Omental fat pad (tissue), 4 donors: ENCODE measurements around the gene PRICKLE1. TPM values are rescaled to one million over a fixed set of nuclear protein-coding genes. Genes with fewer than 3 reads are reported as not detected.

Experiments used
- ATAC-seq: fragments of 150-250 bp; one replicate; pipeline ENCODE4 v1.9.1; 2016; ENCODE audit warnings: mild to moderate bottlenecking, moderate library complexity; ENCODE audit not compliant: low FRiP score
- DNase-seq: peaks from one replicate; pipeline ENCODE4 v3.0.0-alpha.2; 2019; ENCODE audit warnings: low spot score
- total RNA-seq, 4 donors: library from RNA; depleted of rRNA; stranded (reverse); fragments of >200 nt; gene quantifications; one replicate each; pipeline ENCODE4 v1.1.0, GENCODE V29; 2016
- TF ChIP-seq, protein P1 (sequence below), 3 donors: fragments of 450-650 bp; IDR thresholded peaks; one replicate each; pipeline ENCODE4 v1.5.1; 2016 to 2017; ENCODE audit warnings: antibody characterized with exemption in 3 of 3, mild to moderate bottlenecking in 3 of 3, moderate library complexity in 2 of 3

PRICKLE1 gene
- total RNA-seq, 4 donors from 2014 or later: 7.2 to 10.9 (median 9.3) TPM

DNA sequence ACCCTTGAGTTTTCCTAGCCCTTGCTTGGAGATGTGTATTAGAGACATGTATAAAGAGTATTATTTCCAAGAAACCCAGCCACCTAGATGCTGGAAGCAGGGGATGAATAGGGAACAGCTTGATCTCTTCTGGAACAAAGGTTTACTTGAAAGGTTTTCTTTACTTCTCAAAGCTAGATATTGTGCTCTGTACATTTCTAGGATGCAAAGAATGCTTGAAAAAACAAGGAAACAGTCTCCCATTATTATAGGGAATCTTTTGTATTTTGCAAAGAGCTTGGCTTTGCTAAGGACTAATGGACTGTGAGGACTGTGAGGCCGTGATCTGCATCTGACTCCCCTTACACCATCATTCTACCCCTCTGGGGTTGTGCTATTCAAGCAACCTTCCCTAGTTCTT lies 77.9 kb downstream of the PRICKLE1 start:
- TF ChIP-seq, protein P1, sequence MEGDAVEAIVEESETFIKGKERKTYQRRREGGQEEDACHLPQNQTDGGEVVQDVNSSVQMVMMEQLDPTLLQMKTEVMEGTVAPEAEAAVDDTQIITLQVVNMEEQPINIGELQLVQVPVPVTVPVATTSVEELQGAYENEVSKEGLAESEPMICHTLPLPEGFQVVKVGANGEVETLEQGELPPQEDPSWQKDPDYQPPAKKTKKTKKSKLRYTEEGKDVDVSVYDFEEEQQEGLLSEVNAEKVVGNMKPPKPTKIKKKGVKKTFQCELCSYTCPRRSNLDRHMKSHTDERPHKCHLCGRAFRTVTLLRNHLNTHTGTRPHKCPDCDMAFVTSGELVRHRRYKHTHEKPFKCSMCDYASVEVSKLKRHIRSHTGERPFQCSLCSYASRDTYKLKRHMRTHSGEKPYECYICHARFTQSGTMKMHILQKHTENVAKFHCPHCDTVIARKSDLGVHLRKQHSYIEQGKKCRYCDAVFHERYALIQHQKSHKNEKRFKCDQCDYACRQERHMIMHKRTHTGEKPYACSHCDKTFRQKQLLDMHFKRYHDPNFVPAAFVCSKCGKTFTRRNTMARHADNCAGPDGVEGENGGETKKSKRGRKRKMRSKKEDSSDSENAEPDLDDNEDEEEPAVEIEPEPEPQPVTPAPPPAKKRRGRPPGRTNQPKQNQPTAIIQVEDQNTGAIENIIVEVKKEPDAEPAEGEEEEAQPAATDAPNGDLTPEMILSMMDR (IDR thresholded peaks at IDR 0.05): no peak
- ATAC-seq (no peak), DNase-seq (no peak)

DNA sequence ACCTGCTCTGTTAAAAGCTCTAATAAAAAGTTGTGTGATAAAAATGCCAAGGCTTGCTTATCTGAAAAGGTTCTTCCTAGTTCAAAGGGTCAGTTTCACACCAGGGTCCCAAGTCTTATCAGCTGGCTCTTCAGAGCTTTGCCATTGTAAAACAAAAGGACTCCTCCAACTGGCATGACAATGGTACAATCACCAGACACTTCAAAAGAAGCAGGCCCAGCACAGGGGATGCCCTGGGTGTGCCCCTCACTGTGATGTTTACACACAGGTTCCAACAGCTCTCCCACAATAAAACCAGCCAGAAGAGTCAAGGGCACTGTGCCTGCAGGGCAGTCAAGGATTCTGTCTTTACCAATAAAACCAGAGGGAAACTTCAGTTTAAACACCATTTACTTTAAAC lies 78.7 kb downstream of the PRICKLE1 start:
- DNase-seq (no peak), ATAC-seq (no peak)
- TF ChIP-seq, protein P1 (IDR thresholded peaks at IDR 0.05): no peak

DNA sequence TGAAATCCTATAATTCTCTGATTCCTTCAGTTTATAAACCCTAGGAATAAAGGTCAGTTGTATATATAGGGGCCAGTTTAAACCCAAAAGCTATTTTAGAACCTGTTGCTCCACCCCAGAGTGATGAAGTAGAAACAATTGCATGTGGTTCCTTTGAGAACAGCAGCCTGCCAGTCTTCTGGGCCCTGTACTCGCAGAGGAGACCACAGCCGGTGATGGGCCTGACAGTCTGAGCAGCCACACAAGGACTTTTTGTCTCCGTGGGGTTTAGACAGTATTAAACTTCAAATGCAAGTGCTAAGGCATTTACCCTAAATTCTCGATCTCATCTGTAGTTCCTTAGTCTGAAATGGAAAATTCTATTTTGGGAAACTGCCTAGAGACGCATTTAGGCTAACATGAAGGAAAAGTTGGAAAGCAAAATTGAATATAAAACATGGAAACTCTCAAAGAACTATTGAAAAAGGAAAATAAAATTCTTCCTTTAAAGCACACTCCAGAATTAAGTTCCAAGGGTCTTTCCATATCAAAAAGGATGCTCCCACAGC lies 80.6 kb downstream of the PRICKLE1 start:
- ATAC-seq: no peak
- TF ChIP-seq, protein P1 (IDR thresholded peaks at IDR 0.05): no peak

DNA sequence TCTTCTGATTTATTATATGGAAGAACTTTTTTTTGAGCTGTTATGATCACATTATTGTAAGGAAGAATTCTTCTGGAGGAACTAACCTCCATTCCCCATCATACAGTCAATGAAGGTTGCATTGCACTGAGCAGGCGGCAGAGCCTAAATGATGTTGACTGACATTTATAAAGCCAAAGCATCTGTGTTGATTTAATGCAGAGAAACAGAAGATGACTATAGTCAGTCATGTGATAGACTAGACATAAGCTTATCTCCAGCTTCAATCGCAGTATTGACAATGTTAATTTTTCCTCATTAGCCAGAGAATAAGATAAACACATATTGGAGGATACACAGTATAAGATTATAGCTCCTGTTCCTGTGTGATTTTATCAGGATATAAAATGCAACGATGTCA lies 82.0 kb downstream of the PRICKLE1 start:
- ATAC-seq: no peak
- TF ChIP-seq, protein P1 (IDR thresholded peaks at IDR 0.05): no peak

More for the DNA sequence above, 80.6 kb downstream of the PRICKLE1 start:
- no peak for DNase-seq

DNA sequence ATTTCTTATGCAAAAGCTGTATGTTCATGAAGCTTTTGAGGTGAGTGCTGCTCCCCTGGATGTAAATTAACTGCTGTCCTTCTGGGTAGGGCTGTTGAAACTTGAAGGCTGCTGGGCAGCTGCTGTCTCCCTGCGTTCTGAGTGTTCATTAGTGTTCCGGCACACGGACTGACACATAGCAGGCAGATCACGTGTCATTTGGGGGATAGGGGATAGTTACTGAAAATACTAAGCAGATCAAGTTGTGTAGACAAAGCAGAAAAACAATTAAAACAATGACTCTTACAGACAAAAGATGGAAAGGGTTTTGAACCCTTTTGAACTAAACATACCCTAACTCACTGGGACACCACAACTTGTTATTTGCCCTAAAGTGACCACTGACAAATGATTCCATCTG lies 82.5 kb downstream of the PRICKLE1 start:
- no peak for ATAC-seq
- DNase-seq: no peak
- TF ChIP-seq, protein P1 (IDR thresholded peaks at IDR 0.05): no peak

More for the DNA sequence above, 82.0 kb downstream of the PRICKLE1 start:
- no peak for DNase-seq

DNA sequence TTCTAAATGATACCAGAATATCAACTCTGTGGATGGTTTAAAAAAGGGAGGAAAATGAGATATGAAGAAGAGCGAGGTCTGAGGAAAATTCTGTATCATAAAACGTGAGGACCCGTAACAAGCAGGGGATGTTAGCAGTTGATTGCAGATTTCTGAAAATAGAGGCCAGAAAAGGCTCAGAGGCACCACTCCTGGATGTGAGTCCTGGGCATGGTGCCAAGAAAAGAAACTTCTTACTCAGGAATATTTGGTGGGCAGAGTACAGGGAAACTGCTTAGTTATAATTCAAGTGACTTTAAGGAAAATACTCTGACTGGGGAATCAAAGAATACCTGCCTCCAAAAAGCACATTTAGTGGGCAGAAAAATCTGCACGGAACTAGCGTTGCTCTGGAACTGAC lies 85.5 kb downstream of the PRICKLE1 start:
- ATAC-seq: no peak
- DNase-seq: no peak
- TF ChIP-seq, protein P1 (IDR thresholded peaks at IDR 0.05): no peak

DNA sequence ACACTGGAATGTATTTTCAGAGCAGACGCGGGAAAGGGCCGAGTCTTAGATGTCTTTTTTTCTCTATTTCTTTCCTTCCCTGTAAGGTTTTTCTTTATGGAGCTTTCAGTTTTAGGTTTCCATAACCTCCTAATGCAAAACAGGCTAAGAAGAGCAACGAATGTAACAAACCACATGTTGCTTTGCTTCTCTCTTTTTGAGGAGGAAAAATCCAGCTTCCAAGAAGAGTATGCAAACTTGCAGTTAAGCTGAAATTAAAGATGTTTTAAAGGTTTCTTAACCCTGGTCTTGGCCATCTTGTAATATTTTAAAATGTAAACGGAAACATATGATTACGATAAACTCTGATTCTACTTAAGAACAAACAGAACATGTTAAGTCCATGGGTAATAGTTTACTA lies 86.9 kb downstream of the PRICKLE1 start:
- ATAC-seq (no peak), DNase-seq (no peak)
- TF ChIP-seq, protein P1 (IDR thresholded peaks at IDR 0.05): no peak
